Ovary (tissue), 9 donors: Measurements from ENCODE around the gene CYP2C19. TPM values are rescaled to one million over a fixed set of nuclear protein-coding genes. Genes with fewer than 3 reads are reported as not detected.
"Not testable (repeated sequence)": the region's sequence is repeated elsewhere in the genome, so short reads cannot be mapped to it uniquely, and the experiment has no call there.

Experiments
- DNase-seq, 5 donors: peaks; one replicate each; pipeline ENCODE4 v3.0.0-alpha.2; 2019 to 2020
- H3K27ac ChIP-seq, 2 donors: fragments of 200-600 bp; one replicate each; pipeline versions ENCODE4 v1.5.1 to v1.8.0; 2019 to 2022
- H3K27me3 ChIP-seq: fragments of 200-600 bp; one replicate; pipeline ENCODE4 v1.8.0; 2022
- H3K36me3 ChIP-seq: fragments of 200-600 bp; sonication (generic); one replicate; pipeline ENCODE4 v1.5.1; 2019
- H3K4me1 ChIP-seq: one replicate; pipeline ENCODE4 v1.8.1; 2013; ENCODE audit warnings: mild to moderate bottlenecking, moderate library complexity; ENCODE audit not compliant: insufficient read depth
- H3K4me3 ChIP-seq: fragments of 200-600 bp; sonication (generic); one replicate; pipeline ENCODE4 v1.5.1; 2017
- H3K9me3 ChIP-seq, 2 donors: fragments of 200-600 bp in 1 of 2; sonication (generic) in 1 of 2; one replicate each; pipeline versions ENCODE4 v1.5.1 to v1.8.1; 2013 to 2019; ENCODE audit warnings: mild to moderate bottlenecking in 1 of 2, moderate library complexity in 1 of 2
- EP300 ChIP-seq: sonication (generic); formaldehyde crosslinking; IDR thresholded peaks from one replicate; pipeline ENCODE4 v1.6.1; 2017; ENCODE audit warnings: antibody characterized with exemption
- POLR2A ChIP-seq: fragments of 450-650 bp; IDR thresholded peaks from one replicate; pipeline ENCODE4 v1.6.1; 2017; ENCODE audit warnings: antibody characterized with exemption, mild to moderate bottlenecking, moderate library complexity
- WGBS, 3 donors: extraction: QIAGEN DNeasy Blood & Tissue Kit in 1 of 3; methylation state at CpG; one replicate each; pipeline versions ENCODE4 v1.1.5 to v1.1.7; 2013 to 2017; 5-methylcytosine and 5-hydroxymethylcytosine counted together
- intact Hi-C, 4 donors: fragments of 100-400 bp; cut with DNase I; formaldehyde crosslinking; loops; one replicate each; pipeline versions ENCODE4 v1.11.0 to v1.15.1; 2022 to 2023
- polyA plus RNA-seq, 2 donors: library from polyadenylated mRNA; stranded (reverse); fragments of 200-250 nt in 1 of 2; fragments of 350-450 nt in 1 of 2; fragmentation: Illumina TruSeq in 1 of 2; extraction: RNeasy Lipid Tissue Mini Kit (QIAGEN cat#74804) in 1 of 2; gene quantifications; one replicate each; pipeline ENCODE4 v1.2.3, GENCODE V29; 2013 to 2014
- total RNA-seq, 7 donors: library from RNA; depleted of rRNA in 2 of 7; stranded (reverse); fragments of >200 nt in 2 of 7; fragmentation: NEBNext Ultra II Directional in 3 of 7; extraction: Animal tissue kit (Norgen Biotek cat#: 25700) in 3 of 7; gene quantifications; one replicate each; pipeline versions ENCODE4 v1.1.0 to v1.2.4, GENCODE V29; 2016 to 2023
- TF ChIP-seq, protein P1 (sequence below), 3 donors: fragments of 450-650 bp in 2 of 3; fragments of 200-600 bp in 1 of 3; IDR thresholded peaks; one replicate each; pipeline versions ENCODE4 v1.5.1 to v1.8.0; 2016 to 2022; ENCODE audit warnings: antibody characterized with exemption in 3 of 3, mild to moderate bottlenecking in 1 of 3
- donor health status: DM: no; HTN: no; CAD: no; lungs with moderate emphysema.
- donor health status: DM: no; HTN: no; CAD: no.
- donor health status: Bipolar disorder and iron deficiency.
- donor health status: DM: yes; HTN: yes; CAD: no.
- donor health status: DM: no; HTN: no; CAD: no.
- donor health status: DM: yes; HTN: yes; CAD: no.

Gene CYP2C19
- total and polyA plus RNA-seq, 9 donors: 0.15 TPM; not detected in 8

DNA sequence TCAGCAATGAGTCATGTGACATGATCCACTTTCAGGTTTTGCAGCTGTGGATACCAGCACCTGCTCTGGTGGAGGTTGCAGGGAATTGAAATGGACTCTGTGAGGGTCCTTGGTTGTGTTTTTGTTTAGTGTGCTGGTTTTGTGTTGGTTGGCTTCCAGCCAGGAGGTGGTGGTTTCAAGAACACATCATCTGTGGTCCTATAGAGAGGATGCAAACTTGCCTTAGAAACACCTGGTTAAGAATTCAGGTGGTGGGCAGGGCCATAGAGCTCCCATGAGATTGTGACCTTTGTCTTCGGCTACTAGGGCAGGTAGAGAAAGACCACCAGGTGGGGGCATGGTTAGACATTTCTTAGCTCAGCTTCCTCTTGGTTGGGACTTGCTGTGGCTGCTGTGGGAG is 116.7 kb downstream of the CYP2C19 start:
- Histone ChIP-seq H3K27me3 (no peaks in the 10 kb centered on the region), H3K27ac (no peak overlapping the region), H3K9me3 (no peaks in the 10 kb centered on the region), H3K36me3 (no peaks in the 10 kb centered on the region), H3K4me3 (no peak overlapping the region), H3K4me1 (no peaks in the 10 kb centered on the region)
- 77 to 84% (median 81%) methylated on average over 1 of the region's 1 CpG for WGBS, 3 donors
- intact Hi-C loops: no loop called here
- TF ChIP-seq EP300: no peak
- TF ChIP-seq, protein P1, sequence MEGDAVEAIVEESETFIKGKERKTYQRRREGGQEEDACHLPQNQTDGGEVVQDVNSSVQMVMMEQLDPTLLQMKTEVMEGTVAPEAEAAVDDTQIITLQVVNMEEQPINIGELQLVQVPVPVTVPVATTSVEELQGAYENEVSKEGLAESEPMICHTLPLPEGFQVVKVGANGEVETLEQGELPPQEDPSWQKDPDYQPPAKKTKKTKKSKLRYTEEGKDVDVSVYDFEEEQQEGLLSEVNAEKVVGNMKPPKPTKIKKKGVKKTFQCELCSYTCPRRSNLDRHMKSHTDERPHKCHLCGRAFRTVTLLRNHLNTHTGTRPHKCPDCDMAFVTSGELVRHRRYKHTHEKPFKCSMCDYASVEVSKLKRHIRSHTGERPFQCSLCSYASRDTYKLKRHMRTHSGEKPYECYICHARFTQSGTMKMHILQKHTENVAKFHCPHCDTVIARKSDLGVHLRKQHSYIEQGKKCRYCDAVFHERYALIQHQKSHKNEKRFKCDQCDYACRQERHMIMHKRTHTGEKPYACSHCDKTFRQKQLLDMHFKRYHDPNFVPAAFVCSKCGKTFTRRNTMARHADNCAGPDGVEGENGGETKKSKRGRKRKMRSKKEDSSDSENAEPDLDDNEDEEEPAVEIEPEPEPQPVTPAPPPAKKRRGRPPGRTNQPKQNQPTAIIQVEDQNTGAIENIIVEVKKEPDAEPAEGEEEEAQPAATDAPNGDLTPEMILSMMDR (IDR thresholded peaks at IDR 0.05): no peak
- TF ChIP-seq POLR2A: no peak
- no peak for DNase-seq

DNA sequence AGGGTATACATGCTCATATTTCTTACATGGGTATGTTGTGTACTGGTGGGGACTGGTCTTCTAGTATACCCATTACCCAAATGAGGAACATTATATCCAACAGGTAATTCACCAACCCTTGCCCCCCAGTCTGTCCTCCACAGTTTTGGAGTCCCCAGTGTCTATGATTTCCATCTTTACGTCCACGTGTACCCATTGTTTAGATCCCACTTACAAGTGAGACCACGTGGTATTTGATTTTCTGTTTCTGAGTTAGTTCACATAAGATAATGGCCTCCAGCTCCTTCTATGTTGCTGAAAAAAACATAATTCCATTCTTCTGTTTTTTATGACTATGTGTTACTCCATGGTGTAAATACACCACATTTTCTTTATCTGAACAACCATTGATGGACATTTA is 126.6 kb downstream of the CYP2C19 start:
- H3K36me3 ChIP-seq: no peaks in the 10 kb centered on the region
- WGBS, 3 donors: 63 to 79% (median 72%) methylated on average over 3 of the region's 3 CpGs
- no peaks in the 10 kb centered on the region for H3K4me1 ChIP-seq
- no peak overlapping the region for H3K4me3 ChIP-seq
- no peak for DNase-seq
- TF ChIP-seq, protein P1 (IDR thresholded peaks at IDR 0.05): no peak
- H3K27ac ChIP-seq: no peak overlapping the region
- H3K9me3 ChIP-seq: no peaks in the 10 kb centered on the region
- no peaks in the 10 kb centered on the region for H3K27me3 ChIP-seq
- intact Hi-C loops: no loop called here

DNA sequence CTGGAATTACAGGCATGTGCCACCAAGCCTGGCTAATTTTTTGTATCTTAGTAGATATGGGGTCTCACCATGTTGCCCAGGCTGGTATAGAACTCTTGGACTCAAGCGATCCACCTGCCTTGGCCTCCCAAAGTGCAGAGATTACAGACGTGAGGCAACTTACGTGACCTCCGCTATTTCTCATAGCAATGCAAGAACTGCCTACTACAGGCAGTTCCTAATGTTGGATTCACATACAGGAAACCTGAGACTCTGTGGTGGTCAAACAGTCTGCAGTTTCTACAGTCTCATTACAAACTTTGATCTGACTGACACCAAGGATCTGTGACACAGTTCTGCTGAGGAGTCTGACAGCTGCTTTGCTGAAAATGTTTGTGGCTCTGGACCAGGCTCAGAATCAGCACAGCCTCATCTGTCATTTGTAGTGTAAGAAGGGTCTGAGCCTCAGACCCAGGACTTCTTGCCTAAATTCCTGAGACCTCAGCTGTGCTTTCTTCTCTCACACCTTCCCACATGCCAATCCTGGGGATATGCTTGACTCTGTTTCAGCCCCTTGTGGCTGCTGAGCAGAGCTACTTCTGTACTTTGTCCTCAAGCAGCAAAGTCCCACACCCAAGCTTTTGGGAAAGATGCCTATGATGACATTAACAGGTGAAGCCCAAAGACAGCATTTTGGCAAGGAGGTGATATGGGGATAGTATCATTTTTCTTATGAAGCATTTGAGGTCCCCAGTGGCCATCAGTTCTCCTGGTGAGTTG is 128.0 kb downstream of the CYP2C19 start:
- intact Hi-C loops: no loop called here
- H3K27me3 ChIP-seq: no peaks in the 10 kb centered on the region
- DNase-seq: no peak
- TF ChIP-seq, protein P1 (IDR thresholded peaks at IDR 0.05): no peak
- TF ChIP-seq POLR2A (no peak), EP300 (no peak)
- 78 to 91% (median 85%) methylated on average over 4 of the region's 4 CpGs for WGBS, 3 donors
- no peaks in the 10 kb centered on the region for H3K36me3 ChIP-seq
- no peaks in the 10 kb centered on the region for H3K9me3 ChIP-seq
- H3K27ac ChIP-seq: no peak overlapping the region
- H3K4me3 ChIP-seq: no peak overlapping the region
- no peaks in the 10 kb centered on the region for H3K4me1 ChIP-seq

DNA sequence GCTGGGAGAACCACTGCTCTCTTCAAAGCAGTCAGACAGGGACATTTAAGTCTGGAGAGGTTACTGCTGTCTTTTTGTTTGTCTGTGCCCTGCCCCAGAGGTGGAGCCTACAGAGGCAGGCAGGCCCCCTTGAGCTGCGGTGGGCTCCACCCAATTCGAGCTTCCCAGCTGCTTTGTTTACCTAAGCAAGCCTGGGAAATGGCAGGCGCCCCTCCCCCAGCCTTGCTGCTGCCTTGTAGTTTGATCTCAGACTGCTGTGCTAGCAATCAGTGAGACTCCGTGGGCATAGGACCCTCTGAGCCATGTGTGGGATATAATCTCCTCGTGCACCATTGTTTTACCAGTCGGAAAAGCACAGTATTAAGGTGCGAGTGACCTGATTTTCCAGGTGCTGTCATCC is 135.9 kb downstream of the CYP2C19 start:
- DNase-seq, H3K4me3 ChIP-seq, intact Hi-C loops, H3K4me1 ChIP-seq, H3K36me3 ChIP-seq, H3K27me3 ChIP-seq, H3K9me3 ChIP-seq, H3K27ac ChIP-seq: not testable (repeated sequence)
- 61 to 74% (median 71%) methylated on average over 7 of the region's 7 CpGs for WGBS, 3 donors

DNA sequence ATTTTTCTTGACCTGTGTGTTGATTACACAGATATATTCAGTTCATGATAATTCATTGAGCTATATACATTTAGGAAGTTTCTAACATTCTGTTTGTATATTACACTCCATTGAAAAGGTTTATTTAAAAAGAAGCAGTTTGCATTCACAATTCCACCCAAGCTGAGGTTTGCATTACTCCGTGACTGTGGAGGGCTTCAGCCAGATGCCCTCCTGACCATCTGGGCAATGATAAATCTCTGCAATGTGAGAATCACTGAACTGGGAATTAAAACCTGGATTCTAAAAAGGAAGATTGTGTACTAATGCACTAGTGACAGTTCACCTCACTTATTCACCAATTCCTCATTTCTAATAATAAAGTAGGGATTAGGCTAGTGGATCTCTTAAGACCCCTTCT is 139.6 kb downstream of the CYP2C19 start:
- 60 to 79% (median 72%) methylated on average over 1 of the region's 1 CpG for WGBS, 3 donors
- intact Hi-C loops: no loop called here
- no peaks in the 10 kb centered on the region for H3K9me3 ChIP-seq
- DNase-seq: no peak
- H3K4me1 ChIP-seq: no peaks in the 10 kb centered on the region
- no peaks in the 10 kb centered on the region for H3K27me3 ChIP-seq
- H3K36me3 ChIP-seq: no peaks in the 10 kb centered on the region
- TF ChIP-seq, protein P1 (IDR thresholded peaks at IDR 0.05): no peak
- TF ChIP-seq POLR2A: no peak
- no peak for TF ChIP-seq EP300
- H3K27ac ChIP-seq: no peak overlapping the region
- no peak overlapping the region for H3K4me3 ChIP-seq
